ENCODE data around the gene COQ5. TPM values are rescaled to one million over a fixed set of nuclear protein-coding genes. Genes with fewer than 3 reads are reported as not detected.
A peak's percentile ranks its signal among the peaks of the same experiment; 100 is the strongest.

COQ5 gene, protein sequence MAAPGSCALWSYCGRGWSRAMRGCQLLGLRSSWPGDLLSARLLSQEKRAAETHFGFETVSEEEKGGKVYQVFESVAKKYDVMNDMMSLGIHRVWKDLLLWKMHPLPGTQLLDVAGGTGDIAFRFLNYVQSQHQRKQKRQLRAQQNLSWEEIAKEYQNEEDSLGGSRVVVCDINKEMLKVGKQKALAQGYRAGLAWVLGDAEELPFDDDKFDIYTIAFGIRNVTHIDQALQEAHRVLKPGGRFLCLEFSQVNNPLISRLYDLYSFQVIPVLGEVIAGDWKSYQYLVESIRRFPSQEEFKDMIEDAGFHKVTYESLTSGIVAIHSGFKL
- 28.5 to 29.1 TPM (median 28.9 TPM) in 3 replicates for total RNA-seq

- Mint-ChIP-seq H3K36me3 (peaks cover 2% of the 10 kb centered on the region), H3K9me3 (no peaks in the 10 kb centered on the region), H3K4me1 (peaks cover 12% of the 10 kb centered on the region), H3K4me3 (peak within 1 kb of the TSS; percentile 100), H3K27ac (peak within 1 kb of the TSS; percentile 100), H3K27me3 (ENCODE audit: low read depth) (no peaks in the 10 kb centered on the region)
- DNase-seq (ENCODE audit: low spot score in 2 of 2, unreplicated experiment in 2 of 2), result peak; percentile 71 to 86
- no peak for TF ChIP-seq CTCF (IDR thresholded peaks at IDR 0.05; ENCODE audit: unreplicated experiment)
These were observed at the start of gene COQ5 for GRCh38 chr12:120528861-120529525. COQ5 (minus strand) TSS chr12:120529158; CDS start chr12:120529141, 17 bp downstream.

- Mint-ChIP-seq H3K4me3 (no peak overlapping the region), H3K9me3 (no peaks in the 10 kb centered on the region), H3K4me1 (peaks cover 7% of the 10 kb centered on the region), H3K27me3 (ENCODE audit: low read depth) (no peaks in the 10 kb centered on the region), H3K27ac (peak overlapping the region; percentile 17), H3K36me3 (peaks cover 44% of the 10 kb centered on the region)
- no peak for TF ChIP-seq CTCF (IDR thresholded peaks at IDR 0.05; ENCODE audit: unreplicated experiment)
- DNase-seq (ENCODE audit: low spot score in 2 of 2, unreplicated experiment in 2 of 2), result no peak
These were observed 45.1 kb upstream of the COQ5 start for GRCh38 chr12:120574106-120574505.

- no peak for DNase-seq (ENCODE audit: low spot score in 2 of 2, unreplicated experiment in 2 of 2)
- Mint-ChIP-seq H3K4me3 (no peak overlapping the region), H3K27me3 (ENCODE audit: low read depth) (no peaks in the 10 kb centered on the region), H3K27ac (no peak overlapping the region), H3K36me3 (peaks cover 47% of the 10 kb centered on the region), H3K9me3 (no peaks in the 10 kb centered on the region), H3K4me1 (peaks cover 7% of the 10 kb centered on the region)
- no peak for TF ChIP-seq CTCF (IDR thresholded peaks at IDR 0.05; ENCODE audit: unreplicated experiment)
These were observed 44.6 kb upstream of the COQ5 start for GRCh38 chr12:120573560-120573959.

DNA sequence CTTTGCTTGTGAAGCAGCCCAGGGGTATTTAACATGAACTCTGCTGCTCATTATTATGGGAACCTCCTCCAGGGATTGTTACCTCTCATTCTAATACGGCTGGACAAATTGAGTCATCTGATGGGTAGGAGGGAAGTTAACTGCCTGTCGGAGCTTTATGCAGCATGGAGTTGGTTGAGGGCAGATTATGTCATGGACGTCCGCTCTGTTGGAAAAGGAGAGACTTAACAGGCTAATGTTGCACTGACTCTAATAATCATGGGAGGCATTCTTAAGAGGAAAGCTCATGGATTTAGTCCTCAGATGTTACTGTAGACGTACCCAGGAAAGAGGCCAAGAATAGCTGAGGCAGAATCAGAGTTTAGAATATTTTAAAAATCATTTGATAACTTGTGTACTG is 42.3 kb upstream of the COQ5 start:
- Mint-ChIP-seq H3K4me3 (no peak overlapping the region), H3K36me3 (peaks cover 42% of the 10 kb centered on the region), H3K4me1 (peaks cover 7% of the 10 kb centered on the region), H3K9me3 (no peaks in the 10 kb centered on the region), H3K27ac (peak overlapping the region; percentile 49), H3K27me3 (ENCODE audit: low read depth) (no peaks in the 10 kb centered on the region)
- no peak for DNase-seq (ENCODE audit: low spot score in 2 of 2, unreplicated experiment in 2 of 2)
- no peak for TF ChIP-seq CTCF (IDR thresholded peaks at IDR 0.05; ENCODE audit: unreplicated experiment)

DNA sequence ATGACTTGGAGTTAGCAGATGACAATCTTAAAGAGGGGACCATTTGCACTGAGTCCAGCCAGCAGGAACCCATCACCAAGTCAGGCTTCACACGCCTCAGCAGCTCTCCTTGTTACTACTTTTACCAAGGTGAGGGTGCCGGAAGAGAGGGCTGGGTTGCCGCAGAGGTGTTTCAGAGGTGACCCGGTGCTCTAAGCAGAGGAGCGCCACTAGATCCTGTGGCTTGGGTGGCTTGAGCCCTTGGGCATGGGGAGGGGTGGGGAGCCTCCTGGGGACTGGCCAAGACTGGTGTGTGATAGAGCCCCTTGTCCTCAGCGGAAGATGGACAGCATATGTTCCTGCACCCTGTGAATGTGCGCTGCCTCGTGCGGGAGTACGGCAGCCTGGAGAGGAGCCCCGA is 34.5 kb upstream of the COQ5 start:
- TF ChIP-seq CTCF (IDR thresholded peaks at IDR 0.05; ENCODE audit: unreplicated experiment), result no peak
- Mint-ChIP-seq H3K27me3 (ENCODE audit: low read depth) (no peaks in the 10 kb centered on the region), H3K9me3 (no peaks in the 10 kb centered on the region), H3K4me3 (no peak overlapping the region), H3K4me1 (no peaks in the 10 kb centered on the region), H3K27ac (no peak overlapping the region), H3K36me3 (peaks cover 39% of the 10 kb centered on the region)
- no peak for DNase-seq (ENCODE audit: low spot score in 2 of 2, unreplicated experiment in 2 of 2)
